ENCODE results near the gene FER.
"Not testable (repeated sequence)": the region's sequence is repeated elsewhere in the genome, so short reads cannot be mapped to it uniquely, and the experiment has no call there.

FER gene
- long read RNA-seq, transcript FER-209 (11 exons, 1,420 nt) = major isoform, 10 of 42 reads
- long read RNA-seq, partial matches to known transcripts = 3 of 42 reads
- long read RNA-seq, other reads (novel, unspliced or antisense) = 29 of 42 reads

DNA sequence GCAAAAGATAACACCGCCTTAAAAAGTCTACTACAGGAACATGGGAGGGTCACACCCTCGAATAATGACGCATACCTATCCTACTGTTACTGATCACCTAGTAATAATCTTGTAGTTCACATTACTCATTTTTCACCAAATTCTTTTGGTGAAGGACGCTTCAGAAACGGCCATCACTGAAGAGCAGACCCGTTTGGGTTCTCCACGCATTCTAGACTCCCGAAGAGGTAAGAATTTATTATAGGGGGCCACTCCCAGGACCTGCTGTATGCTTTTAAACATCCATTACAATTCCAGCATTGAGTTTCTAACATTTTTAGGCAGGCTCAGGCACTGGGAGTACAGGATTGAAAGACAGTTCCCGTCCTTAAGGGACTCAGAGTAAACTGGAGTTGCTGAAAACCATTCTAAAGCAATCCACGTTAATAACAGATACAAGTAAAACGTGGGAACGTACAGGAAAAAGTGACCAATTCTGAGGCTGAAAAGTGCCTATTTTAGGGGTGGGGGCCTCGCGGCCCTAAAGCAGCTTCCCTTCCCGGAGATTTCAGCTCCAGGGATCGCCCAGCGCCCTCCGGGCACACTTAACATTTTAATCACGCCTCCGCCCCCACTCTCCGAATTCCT lies at the start of gene FER:
Gene FER (plus strand): TSS at position 124 of the 627 bp plus-strand sequence. CDS start 50,286 bp downstream, outside the sequence.
- Histone ChIP-seq H3K4me3 (replicated peaks; ENCODE audit: insufficient read depth, low read length) (peak within 1 kb of the TSS; percentile 86), H3K27ac (replicated peaks) (peak within 1 kb of the TSS; percentile 69), H3K27me3 (ENCODE audit: insufficient read depth, poor library complexity, severe bottlenecking) (no peaks in the 10 kb centered on the region)
- no peak for DNase-seq (ENCODE audit: low read depth in 1 of 2, low spot score in 1 of 2)
- TF ChIP-seq POLR2AphosphoS5 (IDR thresholded peaks at IDR 0.05; ENCODE audit: low read depth) (no peak), SPI1 (IDR thresholded peaks at IDR 0.05; ENCODE audit: borderline replicate concordance, low read depth) (no peak), GABPA (IDR thresholded peaks at IDR 0.05; ENCODE audit: low read depth) (no peak)
- TF ChIP-seq, protein P1, sequence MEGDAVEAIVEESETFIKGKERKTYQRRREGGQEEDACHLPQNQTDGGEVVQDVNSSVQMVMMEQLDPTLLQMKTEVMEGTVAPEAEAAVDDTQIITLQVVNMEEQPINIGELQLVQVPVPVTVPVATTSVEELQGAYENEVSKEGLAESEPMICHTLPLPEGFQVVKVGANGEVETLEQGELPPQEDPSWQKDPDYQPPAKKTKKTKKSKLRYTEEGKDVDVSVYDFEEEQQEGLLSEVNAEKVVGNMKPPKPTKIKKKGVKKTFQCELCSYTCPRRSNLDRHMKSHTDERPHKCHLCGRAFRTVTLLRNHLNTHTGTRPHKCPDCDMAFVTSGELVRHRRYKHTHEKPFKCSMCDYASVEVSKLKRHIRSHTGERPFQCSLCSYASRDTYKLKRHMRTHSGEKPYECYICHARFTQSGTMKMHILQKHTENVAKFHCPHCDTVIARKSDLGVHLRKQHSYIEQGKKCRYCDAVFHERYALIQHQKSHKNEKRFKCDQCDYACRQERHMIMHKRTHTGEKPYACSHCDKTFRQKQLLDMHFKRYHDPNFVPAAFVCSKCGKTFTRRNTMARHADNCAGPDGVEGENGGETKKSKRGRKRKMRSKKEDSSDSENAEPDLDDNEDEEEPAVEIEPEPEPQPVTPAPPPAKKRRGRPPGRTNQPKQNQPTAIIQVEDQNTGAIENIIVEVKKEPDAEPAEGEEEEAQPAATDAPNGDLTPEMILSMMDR (IDR thresholded peaks at IDR 0.05; ENCODE audit: insufficient read depth, low read length) = no peak
- TF ChIP-seq, protein P2, sequence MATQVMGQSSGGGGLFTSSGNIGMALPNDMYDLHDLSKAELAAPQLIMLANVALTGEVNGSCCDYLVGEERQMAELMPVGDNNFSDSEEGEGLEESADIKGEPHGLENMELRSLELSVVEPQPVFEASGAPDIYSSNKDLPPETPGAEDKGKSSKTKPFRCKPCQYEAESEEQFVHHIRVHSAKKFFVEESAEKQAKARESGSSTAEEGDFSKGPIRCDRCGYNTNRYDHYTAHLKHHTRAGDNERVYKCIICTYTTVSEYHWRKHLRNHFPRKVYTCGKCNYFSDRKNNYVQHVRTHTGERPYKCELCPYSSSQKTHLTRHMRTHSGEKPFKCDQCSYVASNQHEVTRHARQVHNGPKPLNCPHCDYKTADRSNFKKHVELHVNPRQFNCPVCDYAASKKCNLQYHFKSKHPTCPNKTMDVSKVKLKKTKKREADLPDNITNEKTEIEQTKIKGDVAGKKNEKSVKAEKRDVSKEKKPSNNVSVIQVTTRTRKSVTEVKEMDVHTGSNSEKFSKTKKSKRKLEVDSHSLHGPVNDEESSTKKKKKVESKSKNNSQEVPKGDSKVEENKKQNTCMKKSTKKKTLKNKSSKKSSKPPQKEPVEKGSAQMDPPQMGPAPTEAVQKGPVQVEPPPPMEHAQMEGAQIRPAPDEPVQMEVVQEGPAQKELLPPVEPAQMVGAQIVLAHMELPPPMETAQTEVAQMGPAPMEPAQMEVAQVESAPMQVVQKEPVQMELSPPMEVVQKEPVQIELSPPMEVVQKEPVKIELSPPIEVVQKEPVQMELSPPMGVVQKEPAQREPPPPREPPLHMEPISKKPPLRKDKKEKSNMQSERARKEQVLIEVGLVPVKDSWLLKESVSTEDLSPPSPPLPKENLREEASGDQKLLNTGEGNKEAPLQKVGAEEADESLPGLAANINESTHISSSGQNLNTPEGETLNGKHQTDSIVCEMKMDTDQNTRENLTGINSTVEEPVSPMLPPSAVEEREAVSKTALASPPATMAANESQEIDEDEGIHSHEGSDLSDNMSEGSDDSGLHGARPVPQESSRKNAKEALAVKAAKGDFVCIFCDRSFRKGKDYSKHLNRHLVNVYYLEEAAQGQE (IDR thresholded peaks at IDR 0.05; ENCODE audit: insufficient replicate concordance, low read depth) = no peak

DNA sequence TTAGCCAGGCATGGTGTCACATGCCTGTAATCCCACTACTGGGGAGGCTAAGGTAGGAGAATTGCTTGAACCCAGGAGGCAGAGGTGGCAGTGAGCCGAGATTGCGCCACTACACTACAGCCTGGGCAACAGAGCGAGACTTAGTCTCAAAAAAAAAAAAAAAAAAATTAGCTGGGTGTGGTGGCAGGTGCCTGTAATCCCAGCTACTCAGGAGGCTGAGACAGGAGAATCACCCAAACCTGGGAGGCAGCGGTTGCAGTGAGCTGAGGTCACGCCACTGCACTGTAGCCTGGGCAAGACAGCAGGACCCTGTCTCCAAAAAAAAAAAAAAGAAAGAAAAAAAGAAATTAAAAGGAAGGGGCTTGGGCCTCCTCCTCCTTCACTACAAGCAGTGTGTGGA lies 47.3 kb upstream of the FER start:
- H3K27me3 ChIP-seq (ENCODE audit: insufficient read depth, poor library complexity, severe bottlenecking); H3K4me3 ChIP-seq (replicated peaks; ENCODE audit: insufficient read depth, low read length); DNase-seq (ENCODE audit: low read depth in 1 of 2, low spot score in 1 of 2); H3K27ac ChIP-seq (replicated peaks): not testable (repeated sequence)

DNA sequence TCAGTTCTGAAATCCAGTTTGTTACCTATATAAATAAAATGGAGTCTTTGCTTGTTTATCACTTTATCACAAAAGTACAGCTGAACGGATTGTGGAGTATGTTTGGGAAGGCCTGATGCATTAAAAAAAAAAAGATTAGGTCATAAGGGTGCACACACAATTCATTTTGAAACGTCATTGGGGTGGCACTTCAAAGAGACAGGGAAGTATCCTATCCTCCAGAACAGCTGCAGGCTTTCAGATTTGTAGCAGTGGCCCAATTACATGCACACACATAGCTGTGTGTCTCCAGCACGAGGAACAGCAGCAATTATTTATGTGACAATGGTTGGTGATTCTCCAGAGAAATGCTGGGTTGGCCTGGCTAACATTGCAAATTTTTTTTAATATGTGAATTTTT lies 46.8 kb upstream of the FER start:
- DNase-seq (ENCODE audit: low read depth in 1 of 2, low spot score in 1 of 2) = no peak
- no peak for TF ChIP-seq POLR2AphosphoS5 (IDR thresholded peaks at IDR 0.05; ENCODE audit: low read depth)
- TF ChIP-seq, protein P1 (IDR thresholded peaks at IDR 0.05; ENCODE audit: insufficient read depth, low read length) = no peak
- TF ChIP-seq, protein P2 (IDR thresholded peaks at IDR 0.05; ENCODE audit: insufficient replicate concordance, low read depth) = no peak
- no peak for TF ChIP-seq SPI1 (IDR thresholded peaks at IDR 0.05; ENCODE audit: borderline replicate concordance, low read depth)
- Histone ChIP-seq H3K4me3 (replicated peaks; ENCODE audit: insufficient read depth, low read length) (no peak overlapping the region), H3K27me3 (ENCODE audit: insufficient read depth, poor library complexity, severe bottlenecking) (no peaks in the 10 kb centered on the region), H3K27ac (replicated peaks) (no peak overlapping the region)

DNA sequence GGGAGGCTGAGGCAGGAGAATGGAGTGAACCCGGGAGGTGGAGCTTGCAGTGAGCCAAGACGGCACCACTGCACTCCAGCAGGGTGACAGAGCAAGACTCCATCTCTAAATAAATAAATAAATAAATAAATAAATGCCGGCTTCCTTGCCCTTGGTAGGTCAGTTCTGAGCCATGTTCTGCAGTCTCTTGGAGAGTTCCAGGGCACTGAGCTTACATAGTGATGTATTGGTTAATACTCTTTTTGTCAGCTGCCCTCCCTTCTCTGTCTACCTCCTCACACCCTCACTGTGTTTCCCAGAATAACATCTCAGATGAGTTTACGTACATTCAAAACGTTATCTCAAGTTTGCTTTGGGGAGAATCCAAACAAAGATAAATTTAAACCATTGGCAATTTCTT lies 45.2 kb upstream of the FER start:
- no peak for DNase-seq (ENCODE audit: low read depth in 1 of 2, low spot score in 1 of 2)
- Histone ChIP-seq H3K27me3 (ENCODE audit: insufficient read depth, poor library complexity, severe bottlenecking) (no peaks in the 10 kb centered on the region), H3K4me3 (replicated peaks; ENCODE audit: insufficient read depth, low read length) (no peak overlapping the region), H3K27ac (replicated peaks) (no peak overlapping the region)
- TF ChIP-seq, protein P1 (IDR thresholded peaks at IDR 0.05; ENCODE audit: insufficient read depth, low read length) = no peak
- no peak for TF ChIP-seq SPI1 (IDR thresholded peaks at IDR 0.05; ENCODE audit: borderline replicate concordance, low read depth)
- no peak for TF ChIP-seq POLR2AphosphoS5 (IDR thresholded peaks at IDR 0.05; ENCODE audit: low read depth)

All from HL-60 (cell line).